GM21390 (cell line): ENCODE data around the gene VTA1.
A peak's percentile ranks its signal among the peaks of the same experiment; 100 is the strongest.
"Not testable (repeated sequence)": the region's sequence is repeated elsewhere in the genome, so short reads cannot be mapped to it uniquely, and the experiment has no call there.

ENCODE experiments used
- ATAC-seq: cut with Tn5 transposase; IDR thresholded peaks from one replicate; pipeline ENCODE4 v1.9.1; 2021; ENCODE audit not compliant: unreplicated experiment

The VTA1 gene

DNA sequence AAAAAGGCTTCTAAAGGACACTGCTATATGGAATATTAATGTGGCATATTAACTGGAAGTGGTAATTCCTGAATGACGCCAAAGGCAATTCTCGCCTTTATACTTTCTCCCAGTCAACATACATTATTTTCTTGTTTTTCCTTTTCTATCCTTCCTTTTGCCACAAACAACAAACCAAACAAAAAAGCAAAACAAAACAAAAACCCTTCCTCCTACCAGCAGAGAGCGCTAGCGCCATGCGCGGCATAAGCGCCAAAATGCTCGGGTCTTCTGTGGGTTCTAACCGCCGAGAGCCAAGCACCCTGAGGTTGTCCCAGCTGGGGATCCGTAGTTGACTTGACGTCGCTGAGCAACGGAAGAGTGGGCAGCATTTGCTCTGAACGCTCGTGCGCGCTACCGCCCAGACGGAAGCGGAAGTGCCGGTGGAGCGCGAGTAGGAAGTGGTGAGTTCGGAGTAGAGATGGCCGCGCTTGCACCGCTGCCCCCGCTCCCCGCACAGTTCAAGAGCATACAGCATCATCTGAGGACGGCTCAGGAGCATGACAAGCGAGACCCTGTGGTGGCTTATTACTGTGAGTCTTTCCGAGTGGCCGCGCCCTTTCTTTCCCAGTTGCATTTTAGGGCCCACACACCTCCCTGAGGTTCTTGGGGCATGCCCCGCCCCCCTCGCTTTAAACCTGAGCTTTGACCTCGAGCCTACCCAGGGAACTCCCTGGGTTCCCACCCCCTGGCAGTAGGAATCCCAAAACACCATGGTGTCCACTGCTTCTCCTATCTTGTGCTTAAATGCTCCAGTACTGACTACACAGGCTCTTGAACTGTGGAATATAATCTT, at the start of gene VTA1, which contains the start of gene NMBR:
Gene VTA1, plus strand, starts transcription at position 436 of the 835 bp plus-strand sequence. Its CDS starts 25 bp downstream, at position 461.
Gene NMBR, minus strand, starts transcription at position 295 of the 835 bp plus-strand sequence. CDS start 58,464 bp downstream, outside the sequence.
- ATAC-seq, result peak; percentile 100

DNA sequence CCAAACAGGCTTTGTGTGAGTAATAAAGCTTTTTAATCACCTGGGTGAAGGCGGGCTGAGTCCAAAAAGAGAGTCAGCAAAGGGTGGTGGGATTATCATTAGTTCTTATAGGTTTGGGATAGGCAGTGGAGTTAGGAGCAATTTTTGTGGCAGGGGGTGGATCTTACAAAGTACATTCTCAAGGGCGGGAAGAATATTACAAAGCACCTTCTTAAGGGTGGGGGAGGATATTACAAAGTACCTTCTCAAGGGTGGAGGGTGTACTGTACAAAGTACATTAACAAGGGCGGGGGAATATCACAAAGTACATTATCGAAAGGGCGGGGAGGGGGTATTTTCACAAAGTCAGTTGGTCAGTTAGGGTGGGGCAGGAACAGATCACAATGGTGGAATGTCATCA, 42.2 kb upstream of the VTA1 start:
- not testable (repeated sequence) for ATAC-seq

- not testable (repeated sequence) for ATAC-seq
Measured at GRCh38 chr6:142110820-142111219, 36.2 kb upstream of the VTA1 start.

GRCh38 chr6:142112451-142113061, 34.5 kb upstream of the VTA1 start:
- peak; percentile 77 for ATAC-seq

DNA sequence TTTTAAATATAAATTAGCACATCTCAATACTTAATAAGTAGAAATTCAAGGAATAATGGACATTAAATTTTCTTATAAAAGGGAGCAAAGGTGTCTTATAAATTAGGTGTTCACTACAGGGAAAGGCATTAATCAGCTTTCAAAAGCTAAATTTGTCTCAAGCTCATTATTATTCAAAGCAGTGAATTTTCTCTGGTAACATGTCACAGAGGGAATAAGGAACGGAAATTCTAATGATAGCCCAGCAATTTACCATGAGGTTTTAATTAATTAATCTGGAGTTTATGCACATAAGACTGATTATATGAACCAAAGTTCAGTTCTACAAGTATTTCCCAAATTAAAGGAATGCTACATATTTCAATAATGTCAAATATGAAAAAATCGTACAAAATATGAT, 29.7 kb upstream of the VTA1 start:
- no peak for ATAC-seq

- ATAC-seq, result no peak
Measured at GRCh38 chr6:142118328-142118727, 28.7 kb upstream of the VTA1 start.

DNA sequence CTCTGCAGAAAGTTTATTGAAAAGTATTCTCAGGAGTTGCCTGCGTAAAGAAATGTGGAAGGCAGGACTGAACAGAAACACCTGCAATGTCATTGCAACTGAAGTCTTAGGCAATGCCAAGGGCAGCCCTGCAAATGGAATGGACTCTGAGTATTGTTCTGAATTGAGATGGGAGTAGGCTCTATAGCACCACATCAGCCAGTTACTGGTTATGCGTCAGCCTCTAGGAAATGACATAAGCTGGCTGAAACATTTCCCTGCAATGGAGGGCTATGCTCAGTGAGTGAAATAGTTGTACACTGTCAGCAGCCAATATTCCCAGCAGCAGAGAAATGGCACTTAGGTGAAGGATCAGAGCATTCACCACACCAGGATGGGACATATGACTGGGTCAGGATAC, 28.1 kb upstream of the VTA1 start:
- no peak for ATAC-seq

GRCh38 chr6:142121342-142121741, 25.7 kb upstream of the VTA1 start:
- ATAC-seq, result no peak

DNA sequence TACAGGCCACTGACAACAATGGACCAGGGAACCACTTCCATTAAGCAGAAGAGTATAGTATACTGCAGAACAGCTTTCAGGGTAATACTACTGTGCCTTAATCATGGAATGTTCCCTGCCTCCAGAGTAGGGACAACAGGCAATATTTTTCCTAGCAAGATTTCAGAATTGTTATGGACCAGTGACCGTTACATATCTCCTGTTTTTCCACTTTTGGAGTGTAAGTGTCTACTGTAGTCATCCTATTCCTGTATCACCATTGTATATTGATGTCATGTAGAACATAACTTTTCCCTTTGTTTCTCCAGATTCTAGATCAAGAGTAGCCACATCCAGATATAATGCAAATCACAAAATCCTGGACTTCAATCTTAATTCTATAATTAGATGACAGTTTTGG, 16.2 kb upstream of the VTA1 start:
- ATAC-seq, result no peak

- no peak for ATAC-seq
Measured at GRCh38 chr6:142132625-142133024, 14.4 kb upstream of the VTA1 start, which contains the start of gene GJE1. TSS of gene GJE1 (plus strand) at chr6:142132925. CDS start at chr6:142133159, 234 bp downstream.

- no peak for ATAC-seq
Measured at GRCh38 chr6:142138876-142139275, 8.2 kb upstream of the VTA1 start.

DNA sequence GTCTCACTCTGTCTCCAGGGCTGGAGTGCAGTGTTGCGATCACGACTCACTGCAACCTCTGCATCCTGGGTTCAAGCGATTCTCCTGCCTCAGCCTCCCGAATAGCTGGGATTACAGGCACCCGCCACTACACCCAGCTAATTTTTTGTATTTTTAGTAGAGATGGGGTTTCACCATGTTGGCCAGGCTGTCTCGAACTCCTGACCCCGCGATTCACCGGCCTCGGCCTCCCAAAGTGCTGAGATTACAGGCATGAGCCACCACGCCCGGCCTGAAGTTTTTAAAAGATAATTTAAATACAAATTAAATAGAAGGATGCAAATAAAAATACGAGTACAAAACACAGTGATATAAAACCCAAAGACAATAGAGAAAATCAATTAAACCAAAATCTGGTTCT, 5.5 kb upstream of the VTA1 start:
- not testable (repeated sequence) for ATAC-seq

- ATAC-seq, result no peak
Measured at GRCh38 chr6:142152746-142153145, 5.7 kb downstream of the VTA1 start.

DNA sequence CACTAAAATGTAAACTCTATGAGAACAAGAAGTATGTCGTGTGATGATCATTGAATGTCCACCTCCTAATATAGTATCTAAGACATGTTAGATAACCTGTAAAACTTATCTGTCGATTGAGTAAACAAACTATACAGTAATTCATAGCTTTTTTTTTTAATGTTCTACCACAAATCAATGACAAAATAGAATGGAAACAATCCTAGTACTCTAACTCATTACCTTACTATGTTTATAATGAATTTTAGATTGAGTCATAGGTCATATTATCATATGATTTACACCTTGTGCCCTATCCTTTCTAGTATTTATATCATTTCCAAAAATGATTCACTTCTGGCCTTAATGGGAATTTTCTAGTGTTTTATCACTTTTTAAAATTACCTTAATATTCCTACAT, 6.1 kb downstream of the VTA1 start:
- no peak for ATAC-seq

DNA sequence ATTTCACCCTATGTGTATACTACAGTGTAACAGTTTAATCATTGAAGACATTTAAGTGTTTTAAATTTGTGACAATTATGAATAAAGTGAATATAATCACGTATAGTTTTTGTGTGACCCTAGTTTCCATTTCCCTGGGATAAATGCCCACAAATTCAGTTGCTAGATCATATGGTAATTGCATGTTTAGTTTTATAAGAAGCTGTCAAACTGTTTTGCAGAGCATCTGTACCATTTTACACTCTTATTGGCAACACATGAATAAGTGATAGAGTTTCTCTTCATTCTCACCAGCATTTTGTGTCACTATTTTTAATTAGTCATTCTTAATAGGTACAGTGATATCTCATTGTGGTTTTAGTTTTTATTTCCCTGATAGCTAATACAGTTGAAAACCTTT, 7.3 kb downstream of the VTA1 start:
- no peak for ATAC-seq

GRCh38 chr6:142155091-142155490, 8.0 kb downstream of the VTA1 start:
- ATAC-seq, result no peak

- ATAC-seq, result peak; percentile 48
Measured at GRCh38 chr6:142155895-142156757, 9.1 kb downstream of the VTA1 start.

DNA sequence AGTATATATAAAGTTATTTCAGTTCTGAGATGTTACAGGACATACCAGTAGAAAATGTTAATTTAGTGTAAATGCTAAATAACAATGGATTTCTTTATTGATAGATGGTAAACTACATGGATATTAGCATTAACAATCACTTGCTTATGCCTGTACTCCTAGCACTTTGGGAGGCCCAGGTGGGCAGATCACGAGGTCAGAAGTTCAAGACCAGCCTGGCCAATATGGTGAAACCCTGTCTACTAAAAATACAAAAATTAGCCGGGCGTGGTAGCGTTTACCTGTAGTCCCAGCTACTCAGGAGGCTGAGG, 9.7 kb downstream of the VTA1 start:
- not testable (repeated sequence) for ATAC-seq

GRCh38 chr6:142162780-142163179, 15.7 kb downstream of the VTA1 start:
- no peak for ATAC-seq

- no peak for ATAC-seq
Measured at GRCh38 chr6:142165227-142165626, 18.2 kb downstream of the VTA1 start.

GRCh38 chr6:142167071-142167470, 20.0 kb downstream of the VTA1 start:
- no peak for ATAC-seq
